ENCODE results near the gene MCTP2. TPM values are rescaled to one million over a fixed set of nuclear protein-coding genes. Genes with fewer than 3 reads are reported as not detected.

The MCTP2 gene
- total RNA-seq, 1 donor from 2014 or later = 11.9 TPM

DNA sequence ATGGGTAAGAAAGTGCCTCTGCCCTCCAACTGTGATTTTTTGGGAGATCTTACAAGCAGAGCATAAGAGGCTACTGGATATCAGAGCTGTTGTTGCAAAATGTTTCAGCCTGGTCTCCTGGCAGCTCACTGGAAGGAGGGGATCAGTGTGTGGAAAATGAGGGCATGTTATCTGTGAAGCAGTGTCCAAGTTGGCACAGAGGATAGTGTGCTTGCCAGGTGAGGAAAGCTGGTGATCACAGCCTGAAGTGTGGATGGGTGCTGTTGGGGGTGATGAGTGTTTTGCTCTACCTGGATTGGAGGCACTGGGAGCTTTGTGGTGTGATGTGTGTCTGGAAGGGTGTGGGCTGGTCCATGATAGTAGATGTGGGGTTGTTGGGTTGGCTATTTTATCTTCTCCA lies 69.3 kb downstream of the MCTP2 start:
- DNase-seq = no peak

- no peak for DNase-seq
Observed at GRCh38 chr15:94305133-94305532, 73.8 kb downstream of the MCTP2 start.

DNA sequence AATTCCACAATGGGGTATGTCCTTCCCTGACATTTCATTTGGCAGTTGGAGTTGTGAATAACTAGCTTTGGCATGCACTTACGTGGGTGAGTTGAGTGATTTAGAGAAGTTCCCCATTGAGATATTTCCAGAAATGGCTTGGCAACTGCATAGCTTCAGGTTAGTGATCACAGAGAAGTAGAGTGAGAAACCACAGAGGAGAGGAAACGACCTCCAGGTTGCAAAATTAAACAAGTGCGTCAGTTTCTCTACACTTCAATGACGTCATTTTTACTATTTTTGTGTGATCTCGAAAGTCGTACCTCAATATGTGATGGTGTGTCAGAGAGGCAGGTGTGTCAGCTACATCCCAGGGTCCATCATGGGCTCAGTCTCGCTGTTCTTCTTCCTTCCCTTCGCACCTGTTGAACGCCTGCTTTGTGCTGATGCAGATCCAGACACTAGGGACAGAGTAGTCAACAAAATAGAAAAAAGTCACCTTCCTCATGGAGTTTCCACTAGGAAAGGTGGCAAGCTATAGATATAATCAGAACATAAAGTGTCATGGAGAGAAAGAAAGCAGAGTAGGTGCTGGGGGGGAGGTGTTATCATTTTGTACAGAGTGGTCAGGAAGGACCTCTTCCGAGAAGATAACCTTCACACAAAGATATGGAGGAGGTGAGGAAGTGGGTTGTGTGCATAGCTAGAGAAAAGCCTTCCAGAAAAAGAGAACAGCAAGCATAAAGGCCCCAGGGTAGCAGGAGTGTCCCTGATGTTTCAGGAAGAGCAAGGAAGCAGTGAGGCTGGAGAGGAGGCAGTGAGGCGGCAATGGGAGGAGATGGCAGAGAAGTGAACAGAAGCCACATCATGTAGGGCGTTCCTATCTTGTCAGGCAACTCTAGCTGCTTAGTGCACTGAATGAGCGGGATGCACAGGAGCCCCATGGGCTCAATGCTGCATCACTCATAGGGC lies 75.6 kb downstream of the MCTP2 start:
- DNase-seq = no peak

GRCh38 chr15:94312946-94313345 lies 81.6 kb downstream of the MCTP2 start:
- DNase-seq = no peak

GRCh38 chr15:94314639-94315038 lies 83.3 kb downstream of the MCTP2 start:
- DNase-seq = no peak

GRCh38 chr15:94317211-94317610 lies 85.8 kb downstream of the MCTP2 start:
- no peak for DNase-seq

- DNase-seq = no peak
Observed at GRCh38 chr15:94322141-94322540, 90.8 kb downstream of the MCTP2 start.

- DNase-seq = no peak
Observed at GRCh38 chr15:94323076-94323475, 91.7 kb downstream of the MCTP2 start.

- DNase-seq = peak; percentile 77
Observed at GRCh38 chr15:94324117-94324826, 92.9 kb downstream of the MCTP2 start.

- DNase-seq = no peak
Observed at GRCh38 chr15:94324835-94325767, 93.7 kb downstream of the MCTP2 start.

DNA sequence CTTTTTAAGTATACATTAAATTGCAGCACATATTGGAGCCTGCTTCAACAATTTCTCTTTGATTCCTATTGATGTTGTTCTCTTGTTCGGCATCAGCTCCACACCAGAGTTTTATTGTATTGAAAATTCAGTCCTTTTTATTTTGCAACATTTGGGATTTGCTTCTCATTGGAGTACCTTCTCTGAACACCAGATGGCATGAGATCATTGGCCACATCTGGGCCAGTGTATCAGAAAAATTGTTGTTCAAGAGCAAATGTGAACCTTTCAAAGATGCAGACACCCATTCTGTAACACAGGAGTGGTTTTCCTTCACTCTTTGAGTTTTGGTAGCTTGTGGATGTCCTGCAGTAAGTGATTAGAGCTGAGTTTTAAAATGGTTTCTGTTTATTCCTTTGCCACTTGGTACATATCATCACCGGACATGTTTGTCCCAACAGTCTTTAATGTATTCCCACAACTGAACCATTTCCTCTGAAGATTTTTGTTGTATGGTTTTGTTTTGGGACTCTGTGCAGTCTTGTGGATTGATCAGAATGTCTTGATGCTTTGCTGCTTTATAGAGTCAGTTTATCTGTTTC lies 96.1 kb downstream of the MCTP2 start:
- DNase-seq = peak; percentile 63

DNA sequence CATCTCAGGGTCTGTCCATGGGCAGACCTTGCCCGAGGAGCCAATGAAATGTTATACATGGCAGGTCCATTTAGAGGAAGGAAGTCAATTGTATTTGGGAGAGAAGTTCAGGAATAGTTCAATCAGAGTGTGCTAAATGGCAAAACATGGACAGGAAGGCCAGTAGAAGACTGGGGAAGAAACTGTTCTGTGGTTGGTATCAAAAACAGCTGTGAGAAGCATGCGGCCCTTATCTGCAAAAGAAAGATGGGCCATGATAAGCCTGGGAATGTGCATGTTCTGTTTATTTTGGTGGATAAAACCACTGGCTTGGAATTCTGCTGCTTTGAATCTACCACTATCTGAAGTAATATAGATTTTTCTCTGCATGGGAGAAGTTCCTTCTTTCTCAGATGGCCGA lies 100.4 kb downstream of the MCTP2 start:
- no peak for DNase-seq

DNA sequence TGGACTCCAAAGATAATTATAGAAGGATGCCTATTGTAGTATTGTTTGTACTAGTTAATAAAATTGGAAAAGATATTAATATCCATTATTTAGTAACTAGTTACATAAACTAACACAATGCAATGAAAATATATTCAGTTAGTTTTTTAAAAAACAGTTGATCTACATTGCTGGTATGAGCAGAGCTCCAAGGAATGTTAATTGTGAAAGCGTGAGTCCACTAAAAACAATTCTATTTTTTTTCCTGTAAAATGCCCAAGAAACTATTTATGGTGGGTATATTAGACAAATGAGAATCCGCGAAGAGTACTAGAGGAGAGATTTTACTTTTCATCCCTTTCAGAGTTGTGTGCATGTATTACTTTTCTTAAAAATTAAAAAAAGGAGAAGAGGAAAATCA lies 104.3 kb downstream of the MCTP2 start:
- no peak for DNase-seq

DNA sequence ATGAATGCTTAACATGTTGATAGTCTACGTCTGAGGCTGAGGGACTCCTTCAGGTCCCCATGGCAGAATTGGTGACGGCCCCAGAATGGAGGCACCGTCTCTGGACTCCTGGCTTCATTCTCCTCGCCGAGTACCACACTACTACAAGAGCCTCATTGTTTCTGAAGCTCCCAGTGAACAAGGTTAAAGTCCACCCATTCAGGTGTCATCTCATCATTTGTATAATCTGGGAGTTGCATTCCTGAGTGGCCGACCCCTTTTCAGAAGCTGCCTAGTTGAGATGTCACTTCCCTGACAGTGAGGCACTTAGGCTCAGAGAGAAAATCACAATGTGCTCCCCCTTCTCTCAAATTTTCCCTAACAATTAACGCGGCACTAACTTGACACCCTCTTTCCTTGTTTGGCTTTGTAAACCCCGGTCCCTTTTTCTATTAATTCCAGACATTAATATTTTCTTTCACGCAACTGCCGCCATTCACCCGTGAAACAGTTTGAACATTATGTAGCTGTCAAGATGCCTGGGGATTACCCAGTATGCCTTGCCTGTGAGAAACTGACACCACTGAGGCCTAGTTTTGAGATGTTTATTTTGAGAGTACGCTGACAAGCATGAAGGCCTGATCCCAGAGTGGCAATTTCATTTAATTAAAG lies 105.6 kb downstream of the MCTP2 start:
- no peak for DNase-seq

- DNase-seq = no peak
Observed at GRCh38 chr15:94338243-94338846, 107.0 kb downstream of the MCTP2 start.

DNA sequence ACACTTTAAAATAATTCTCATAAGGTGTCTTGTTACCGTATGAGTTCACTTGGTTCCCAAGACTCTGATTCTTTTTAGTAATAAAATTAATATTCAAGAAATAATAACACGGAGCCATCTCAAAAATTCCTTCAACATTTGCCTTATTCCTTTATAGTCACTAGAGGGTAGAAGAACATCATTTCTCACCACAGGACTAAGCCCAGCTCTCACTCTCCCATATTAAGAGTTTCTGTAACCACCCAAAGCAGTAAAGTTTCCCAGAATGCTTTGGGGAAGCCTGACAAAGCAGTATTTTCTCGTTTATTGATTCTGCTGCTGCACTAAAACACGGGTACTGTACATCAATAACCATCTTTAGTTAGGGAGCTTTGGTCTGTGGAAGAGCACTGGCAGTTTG lies 114.9 kb downstream of the MCTP2 start:
- no peak for DNase-seq

DNA sequence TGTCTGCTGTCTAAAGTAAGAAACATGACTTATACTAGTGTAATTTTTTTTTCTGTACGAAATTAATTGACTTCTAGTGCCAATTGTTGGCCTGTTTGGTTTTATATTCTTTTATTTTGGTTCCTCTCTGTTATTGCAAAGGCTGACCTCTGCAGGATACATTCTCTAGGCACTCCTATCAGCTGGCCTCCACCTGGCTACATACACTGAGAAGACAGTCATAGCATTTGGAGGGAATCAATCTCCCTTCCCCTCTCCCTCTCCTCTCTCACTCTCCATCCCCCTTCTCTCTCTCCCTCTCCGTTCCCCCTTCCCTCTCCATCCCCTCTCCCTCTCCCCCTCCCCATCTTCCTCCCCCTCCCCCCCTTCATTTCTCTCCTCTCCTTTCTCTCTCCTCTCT lies 116.7 kb downstream of the MCTP2 start:
- no peak for DNase-seq

DNA sequence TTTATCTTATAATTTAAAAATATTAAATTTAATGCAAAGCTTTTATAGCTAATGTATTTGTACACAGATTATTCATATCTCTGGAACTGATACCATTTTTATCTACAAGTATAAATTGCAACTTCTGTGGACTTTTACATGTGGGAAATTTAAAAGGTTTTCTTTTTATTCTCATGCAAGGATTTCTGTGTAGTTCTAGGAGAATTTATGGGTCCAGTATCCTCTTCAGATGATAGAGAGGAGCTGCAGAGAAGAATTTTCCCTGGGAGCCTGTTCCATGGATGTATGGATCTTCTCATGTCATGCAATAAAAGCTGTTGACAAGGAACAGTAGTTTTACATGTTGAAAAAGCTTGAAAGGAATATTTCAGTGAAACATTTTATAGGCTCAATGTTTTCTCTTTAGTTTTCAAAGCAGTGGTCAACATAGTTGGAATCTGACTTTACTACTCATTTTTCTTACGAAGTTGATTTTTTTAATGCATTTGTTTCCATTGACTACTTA lies 119.7 kb downstream of the MCTP2 start:
- DNase-seq = no peak

DNA sequence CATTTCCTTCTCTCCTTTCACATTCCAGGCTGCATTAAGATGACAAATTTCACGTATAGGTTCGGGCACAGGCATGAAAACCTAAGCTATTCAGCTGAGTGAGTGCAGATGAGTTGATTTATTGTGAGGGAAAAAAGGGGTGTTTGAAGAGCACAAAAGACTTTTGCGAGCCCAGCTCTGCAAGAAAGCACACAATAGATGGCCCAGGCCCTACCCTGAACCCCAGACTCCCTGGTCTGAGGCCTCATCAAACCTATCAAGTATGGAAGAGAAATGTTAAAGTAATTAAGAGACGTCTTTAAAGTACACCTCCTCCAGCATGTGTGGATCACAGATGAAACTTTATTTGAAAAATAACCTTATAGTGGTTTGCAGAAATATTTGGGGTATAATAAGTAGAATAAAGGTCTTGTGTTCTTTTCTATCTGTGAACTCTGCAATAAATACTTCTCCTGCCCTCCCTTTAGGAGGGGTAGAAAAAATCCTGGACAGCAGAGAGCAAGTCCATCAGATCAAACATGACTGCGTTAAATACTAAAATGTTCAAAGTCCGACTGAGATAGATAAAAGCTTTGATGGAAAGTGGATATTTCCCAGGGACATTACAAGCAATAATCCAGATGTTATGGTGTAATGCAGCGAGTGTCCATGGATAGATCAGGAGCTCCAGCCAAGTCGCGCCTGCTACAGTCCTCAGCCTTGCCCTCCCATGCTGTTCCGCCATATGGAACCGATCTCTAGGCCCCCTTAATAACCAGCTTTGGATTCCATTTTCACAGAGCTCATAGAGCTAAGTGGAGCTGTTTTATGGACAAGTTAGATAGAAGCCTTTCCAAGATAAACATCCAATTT lies 121.5 kb downstream of the MCTP2 start:
- no peak for DNase-seq

DNA sequence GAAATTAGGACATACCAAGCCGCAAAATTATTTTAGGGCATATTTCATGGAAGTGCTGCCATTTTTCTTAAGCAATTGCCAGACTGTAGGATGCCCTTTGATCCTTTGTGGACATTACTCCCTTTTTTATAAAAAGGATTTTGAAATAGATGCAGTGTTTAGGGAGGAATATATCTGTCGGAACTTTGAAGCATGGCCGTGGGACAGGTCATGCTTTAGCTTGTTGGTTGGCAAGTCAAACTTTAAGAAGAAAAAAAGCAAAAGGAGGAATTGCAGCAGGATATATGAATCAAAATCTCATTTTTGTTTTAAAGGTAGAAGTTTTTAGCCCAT lies 122.1 kb downstream of the MCTP2 start:
- no peak for DNase-seq
